AG09319 (cell line): ENCODE data around the gene TRPC4AP.

Experiments
- DNase-seq: peaks from one replicate; pipeline ENCODE4 v3.0.0-alpha.2; 2010; ENCODE audit warnings: low read depth; ENCODE audit errors: extremely low read depth
- CTCF ChIP-seq: IDR thresholded peaks from 2 replicates; pipeline ENCODE4 v1.5.1; 2011; ENCODE audit warnings: low read depth, mild to moderate bottlenecking, inconsistent platforms, low read length, moderate library complexity

The TRPC4AP gene

GRCh38 chr20:35013421-35014411, 78.9 kb downstream of the TRPC4AP start:
- no peak for DNase-seq
- no peak for TF ChIP-seq CTCF

GRCh38 chr20:35012227-35013069, 80.2 kb downstream of the TRPC4AP start:
- DNase-seq, result no peak
- TF ChIP-seq CTCF, result no peak

GRCh38 chr20:35011589-35012226, 80.9 kb downstream of the TRPC4AP start:
- no peak for TF ChIP-seq CTCF
- DNase-seq, result no peak

- TF ChIP-seq CTCF, result no peak
- DNase-seq, result no peak
Observed at GRCh38 chr20:35010405-35011192, 82.0 kb downstream of the TRPC4AP start.

GRCh38 chr20:35009665-35010328, 82.8 kb downstream of the TRPC4AP start:
- no peak for DNase-seq
- TF ChIP-seq CTCF, result no peak

- DNase-seq, result peak; percentile 81
Observed at GRCh38 chr20:35008411-35009342, 83.9 kb downstream of the TRPC4AP start.

More at GRCh38 chr20:35008411-35009342, 83.9 kb downstream of the TRPC4AP start:
- TF ChIP-seq CTCF, result no peak; the same call in 1 of the 2 replicates
